HCT116 (cell line): Measurements from ENCODE around the gene OSGIN1. TPM values are rescaled to one million over a fixed set of nuclear protein-coding genes. Genes with fewer than 3 reads are reported as not detected.

Experiments
- ATAC-seq: fragments of 200-7000 bp; cut with Tn5 transposase; 2 replicates; pipeline ENCODE4 v1.9.1; 2020; ENCODE audit warnings: mild to moderate bottlenecking, moderate library complexity
- BruUV-seq: library from RNA; stranded (reverse); fragments of 400-500 nt; replicated peaks from 2 replicates; lab custom pipeline; 2021; lab: Mats Ljungman, UMichigan
- CTCF ChIA-PET: fragments of 300-600 bp; sonication (Branson Sonifier 250); formaldehyde crosslinking; loops from one replicate; lab custom pipeline; 2021; ENCODE audit warnings: antibody characterized with exemption; lab: Charles Lee
- POLR2A ChIA-PET: fragments of 300-600, 350-600 bp; sonication (Branson Sonifier 250); formaldehyde crosslinking; loops from one replicate; lab custom pipeline; 2021; ENCODE audit warnings: antibody characterized with exemption; lab: Charles Lee
- RAD21 ChIA-PET, 2 experiments: fragments of 300-600 bp; sonication (Branson Sonifier 250); formaldehyde crosslinking; loops; one replicate each; lab custom pipeline; 2023; ENCODE audit warnings: low total read pairs in 2 of 2; ENCODE audit not compliant: uncharacterized antibody in 2 of 2, unreplicated experiment in 2 of 2, low non-redundant PET in 1 of 2; lab: Charles Lee
- DNase-seq: peaks from one replicate; pipeline ENCODE4 v3.0.0-alpha.2; 2010; ENCODE audit warnings: low read depth, low spot score
- H2AFZ ChIP-seq: fragments of 200-600 bp; shearing (Covaris generic), sonication (generic); 2 replicates; pipeline ENCODE4 v1.6.1; 2017; ENCODE audit warnings: low read depth, mixed run types, mixed read lengths, antibody characterized with exemption, low read length; ENCODE audit not compliant: poor library complexity, severe bottlenecking
- H3K27ac ChIP-seq: 2 replicates; pipeline ENCODE4 v1.5.1; 2012; ENCODE audit warnings: low read depth, low read length
- H3K27me3 ChIP-seq: fragments of 200-600 bp; sonication (generic); 2 replicates; pipeline ENCODE4 v1.6.1; 2016; ENCODE audit warnings: mixed run types, low read length, mixed read lengths; ENCODE audit not compliant: insufficient read depth
- H3K36me3 ChIP-seq, 2 experiments: fragments of 200-500 bp in 1 of 2; fragments of 200-600 bp in 1 of 2; sonication (Bioruptor generic) in 1 of 2; sonication (generic) in 1 of 2; 2 replicates each; pipeline versions ENCODE4 v1.5.1 to v1.6.1; 2014 to 2016; ENCODE audit warnings: low read length in 2 of 2, inconsistent platforms in 1 of 2, mixed read lengths in 1 of 2, mixed run types in 1 of 2; ENCODE audit not compliant: insufficient read depth in 2 of 2, control insufficient read depth in 1 of 2
- H3K4me1 ChIP-seq, 2 experiments: fragments of 200-600 bp in 1 of 2; sonication (generic) in 1 of 2; 2 replicates each; pipeline versions ENCODE4 v1.5.1 to v1.6.1; 2012 to 2017; ENCODE audit warnings: low read length in 2 of 2, inconsistent platforms in 1 of 2, mild to moderate bottlenecking in 1 of 2, mixed read lengths in 1 of 2, mixed run types in 1 of 2, moderate library complexity in 1 of 2; ENCODE audit not compliant: insufficient read depth in 2 of 2, control insufficient read depth in 1 of 2
- H3K4me2 ChIP-seq: fragments of 200-600 bp; sonication (generic); 2 replicates; pipeline ENCODE4 v1.6.1; 2017; ENCODE audit warnings: mixed run types, low read length, mixed read lengths
- H3K4me3 ChIP-seq, 2 experiments: fragments of 200-600 bp in 1 of 2; sonication (generic) in 1 of 2; replicated peaks in 1 of 2; 2 replicates each; pipeline ENCODE4 v1.5.1; 2011 to 2016; ENCODE audit warnings: low read length in 2 of 2, control low read depth in 1 of 2, low read depth in 1 of 2, mild to moderate bottlenecking in 1 of 2, mixed read lengths in 1 of 2, mixed run types in 1 of 2
- H3K79me2 ChIP-seq: fragments of 200-600 bp; sonication (generic); 2 replicates; pipeline ENCODE4 v1.6.1; 2017; ENCODE audit warnings: mild to moderate bottlenecking, mixed run types, low read length, moderate library complexity, mixed read lengths; ENCODE audit not compliant: insufficient read depth
- H3K9ac ChIP-seq: fragments of 200-600 bp; sonication (generic); 2 replicates; pipeline ENCODE4 v1.6.1; 2016; ENCODE audit warnings: low read length, mixed read lengths
- H3K9me2 ChIP-seq: fragments of 200-600 bp; sonication (generic), shearing (Covaris generic); 2 replicates; pipeline ENCODE4 v1.6.1; 2017; ENCODE audit warnings: mixed run types, mild to moderate bottlenecking, moderate library complexity; ENCODE audit not compliant: insufficient read depth
- H3K9me3 ChIP-seq, 2 experiments: fragments of 200-500 bp in 1 of 2; fragments of 200-600 bp in 1 of 2; sonication (Bioruptor generic) in 1 of 2; sonication (generic) in 1 of 2; 2 replicates each; pipeline ENCODE4 v1.6.1; 2014 to 2017; ENCODE audit warnings: low read length in 2 of 2, mixed read lengths in 2 of 2, inconsistent platforms in 1 of 2, low read depth in 1 of 2, mild to moderate bottlenecking in 1 of 2, mixed run types in 1 of 2, moderate library complexity in 1 of 2; ENCODE audit not compliant: control insufficient read depth in 1 of 2, insufficient read depth in 1 of 2
- H4K20me1 ChIP-seq: fragments of 200-600 bp; sonication (generic), shearing (Covaris generic); 2 replicates; pipeline ENCODE4 v1.6.1; 2017; ENCODE audit warnings: mixed run types, mild to moderate bottlenecking, moderate library complexity; ENCODE audit not compliant: insufficient read depth
- CTCF ChIP-seq, 3 experiments: fragments of 200-600 bp in 1 of 3; sonication (generic) in 1 of 3; IDR thresholded peaks in 2 of 3; conservative IDR thresholded peaks in 1 of 3; 2 replicates each; pipeline ENCODE4 v1.5.1; 2012 to 2017; ENCODE audit warnings: low read depth in 2 of 3, low read length in 2 of 3, antibody characterized with exemption in 1 of 3, borderline replicate concordance in 1 of 3, control low read depth in 1 of 3, mild to moderate bottlenecking in 1 of 3, mixed read lengths in 1 of 3, mixed run types in 1 of 3, moderate library complexity in 1 of 3; ENCODE audit not compliant: insufficient read depth in 1 of 3
- FOSL1 ChIP-seq: IDR thresholded peaks from 2 replicates; pipeline ENCODE4 v1.6.1; 2012; ENCODE audit warnings: low read depth
- JUND ChIP-seq: IDR thresholded peaks from 2 replicates; pipeline ENCODE4 v1.6.1; 2012
- POLR2A ChIP-seq: IDR thresholded peaks from 2 replicates; pipeline ENCODE4 v1.7.0; 2011; ENCODE audit warnings: borderline replicate concordance; ENCODE audit not compliant: insufficient read depth, insufficient read length; ENCODE audit errors: extremely low read depth
- POLR2AphosphoS5 ChIP-seq: IDR thresholded peaks from 2 replicates; pipeline ENCODE4 v1.6.1; 2011; ENCODE audit warnings: mild to moderate bottlenecking, low read depth, low read length, moderate library complexity
- REST ChIP-seq: IDR thresholded peaks from 2 replicates; pipeline ENCODE4 v1.6.1; 2012; ENCODE audit warnings: low read depth
- SRF ChIP-seq: IDR thresholded peaks from 2 replicates; pipeline ENCODE4 v1.6.1; 2012; ENCODE audit warnings: low read depth
- YY1 ChIP-seq: IDR thresholded peaks from 2 replicates; pipeline ENCODE4 v1.6.1; 2011; ENCODE audit warnings: low read length, low read depth, moderate library complexity, mild to moderate bottlenecking; ENCODE audit not compliant: insufficient replicate concordance; ENCODE audit errors: extremely low read depth
- ZBTB33 ChIP-seq: IDR thresholded peaks from 2 replicates; pipeline ENCODE4 v1.6.1; 2011; ENCODE audit warnings: mild to moderate bottlenecking, low read length, moderate library complexity; ENCODE audit not compliant: insufficient replicate concordance; ENCODE audit errors: extremely low read depth
- ZFX ChIP-seq: fragments of 450-650 bp; IDR thresholded peaks from 2 replicates; pipeline ENCODE4 v1.6.1; 2017
- ZNF274 ChIP-seq: fragments of 200-500 bp; sonication (Bioruptor generic); IDR thresholded peaks from 2 replicates; pipeline ENCODE4 v1.6.1; 2014; ENCODE audit warnings: mild to moderate bottlenecking, low read depth, low read length, inconsistent platforms
- intact Hi-C: fragments of 100-400 bp; cut with micrococcal nuclease; formaldehyde crosslinking; loops from 2 replicates; pipeline ENCODE4 v1.10.0; 2022
- total RNA-seq: library from RNA; stranded (reverse); gene quantifications from one replicate; pipeline ENCODE4 v1.2.1, GENCODE V29; 2021; ENCODE audit not compliant: unreplicated experiment

Gene OSGIN1
- total RNA-seq, 1 experiment from 2014 or later = 19.8 TPM

- H3K36me3 ChIP-seq = no peaks in the 10 kb centered on the region
- BruUV-seq = no TSS peak
- TF ChIP-seq FOSL1 = no peak
- TF ChIP-seq ZNF274 = no peak
- no peak for TF ChIP-seq CTCF (IDR thresholded peaks at IDR 0.05 in 2 of 3, conservative IDR thresholded peaks at IDR 0.05 in 1 of 3; ENCODE audit: borderline replicate concordance in 1 of 3, insufficient read depth in 1 of 3, low read depth in 2 of 3, low read length in 2 of 3)
- TF ChIP-seq, all 23 proteins: peak for 0
- ATAC-seq (no peak), DNase-seq (no peak)
- Histone ChIP-seq H3K9ac (no peak overlapping the region), H2AFZ (no peak overlapping the region), H3K4me3 (no peak overlapping the region), H3K27me3 (no peaks in the 10 kb centered on the region), H3K9me2 (no peaks in the 10 kb centered on the region), H3K27ac (no peak overlapping the region), H3K79me2 (no peaks in the 10 kb centered on the region), H3K4me2 (no peak overlapping the region), H3K4me1 (peaks cover 0 to 9% of the 10 kb centered on the region in 2 experiments; a peak in 1 of 4 replicates), H4K20me1 (no peaks in the 10 kb centered on the region), H3K9me3 (no peaks in the 10 kb centered on the region)
- intact Hi-C loops = no loop called here
- ChIA-PET CTCF (no interaction called here), RAD21 (no interaction called here), POLR2A (no interaction called here)
These were observed 19.0 kb upstream of the OSGIN1 start for GRCh38 chr16:83933885-83934683.

- no peak overlapping the region for H3K9ac ChIP-seq
- RAD21 ChIA-PET = no interaction called here
- H2AFZ ChIP-seq = no peak overlapping the region
- H4K20me1 ChIP-seq = no peaks in the 10 kb centered on the region
- H3K27ac ChIP-seq = no peak overlapping the region
- H3K27me3 ChIP-seq = no peaks in the 10 kb centered on the region
- no TSS peak for BruUV-seq
- no peaks in the 10 kb centered on the region for H3K79me2 ChIP-seq
- H3K9me3 ChIP-seq = no peaks in the 10 kb centered on the region
- ATAC-seq = no peak
- H3K9me2 ChIP-seq = no peaks in the 10 kb centered on the region
- POLR2A ChIA-PET = no interaction called here
- H3K36me3 ChIP-seq = no peaks in the 10 kb centered on the region
- intact Hi-C loops = no loop called here
- peaks cover 0 to 10% of the 10 kb centered on the region in 2 experiments; a peak in 1 of 4 replicates for H3K4me1 ChIP-seq
- CTCF ChIA-PET = interaction anchor here (1.4 kb wide), 1 partner anchor 8 kb away, joined by 4 read pairs; no protein-coding TSS in a partner anchor
- H3K4me3 ChIP-seq = no peak overlapping the region
- no peak for DNase-seq
- H3K4me2 ChIP-seq = no peak overlapping the region
- TF ChIP-seq REST = no peak
- no peak for TF ChIP-seq YY1
- no peak for TF ChIP-seq POLR2A
- TF ChIP-seq SRF = no peak
- no peak for TF ChIP-seq ZNF274
- TF ChIP-seq JUND = no peak
- no peak for TF ChIP-seq ZFX
- TF ChIP-seq ZBTB33 = no peak
- TF ChIP-seq POLR2AphosphoS5 = no peak
These were observed 18.4 kb upstream of the OSGIN1 start for GRCh38 chr16:83934684-83934977.
